Sigmoid colon (tissue), 7 donors: ENCODE measurements around the gene SEC61B. TPM values are rescaled to one million over a fixed set of nuclear protein-coding genes. Genes with fewer than 3 reads are reported as not detected.

Source experiments
- DNase-seq: peaks from one replicate; pipeline ENCODE4 v3.0.0-alpha.2; 2019
- H3K27ac ChIP-seq, 4 donors: fragments of 200-600 bp; sonication (generic); one replicate each; pipeline ENCODE4 v1.5.1; 2016 to 2019; ENCODE audit warnings: mild to moderate bottlenecking in 1 of 4
- H3K27me3 ChIP-seq, 3 donors: fragments of 200-600 bp; sonication (generic); one replicate each; pipeline ENCODE4 v1.5.1; 2019; ENCODE audit warnings: mild to moderate bottlenecking in 1 of 3
- H3K36me3 ChIP-seq, 4 donors: fragments of 200-600 bp; sonication (generic); one replicate each; pipeline ENCODE4 v1.5.1; 2016 to 2019
- H3K4me1 ChIP-seq, 4 donors: fragments of 200-600 bp; sonication (generic); one replicate each; pipeline ENCODE4 v1.5.1; 2017 to 2019
- H3K4me3 ChIP-seq, 4 donors: fragments of 200-600 bp; sonication (generic); one replicate each; pipeline ENCODE4 v1.5.1; 2017 to 2019; ENCODE audit warnings: mild to moderate bottlenecking in 2 of 4, moderate library complexity in 1 of 4
- H3K9me3 ChIP-seq, 4 donors: fragments of 200-600 bp in 3 of 4; sonication (generic) in 3 of 4; one replicate each; pipeline versions ENCODE4 v1.5.1 to v1.6.1; 2013 to 2019
- CTCF ChIP-seq, 4 experiments: fragments of 450-650 bp in 3 of 4; fragments of 200-600 bp in 1 of 4; IDR thresholded peaks; one replicate each; pipeline ENCODE4 v1.5.1; 2016 to 2019; ENCODE audit warnings: antibody characterized with exemption in 4 of 4, mild to moderate bottlenecking in 3 of 4, moderate library complexity in 2 of 4
- EP300 ChIP-seq, 4 donors: sonication (generic); formaldehyde crosslinking; IDR thresholded peaks; one replicate each; pipeline ENCODE4 v1.6.1; 2017; ENCODE audit warnings: antibody characterized with exemption in 4 of 4
- POLR2A ChIP-seq, 2 donors: fragments of 450-650 bp; IDR thresholded peaks; one replicate each; pipeline ENCODE4 v1.6.1; 2016; ENCODE audit warnings: antibody characterized with exemption in 2 of 2, mild to moderate bottlenecking in 2 of 2, moderate library complexity in 2 of 2
- POLR2AphosphoS5 ChIP-seq, 4 donors: sonication (generic); formaldehyde crosslinking; IDR thresholded peaks; one replicate each; pipeline ENCODE4 v1.6.1; 2017; ENCODE audit warnings: antibody characterized with exemption in 4 of 4
- WGBS, 2 donors: extraction: QIAGEN DNeasy Blood & Tissue Kit; methylation state at CpG; one replicate each; pipeline ENCODE4 v1.1.7; 2013; 5-methylcytosine and 5-hydroxymethylcytosine counted together
- intact Hi-C: fragments of 100-400 bp; cut with DNase I; formaldehyde crosslinking; loops from one replicate; pipeline ENCODE4 v1.15.1; 2023
- polyA plus RNA-seq, 3 donors: library from polyadenylated mRNA; stranded (reverse); fragments of 200-250 nt; gene quantifications; one replicate each; pipeline ENCODE4 v1.2.3, GENCODE V29; 2013
- total RNA-seq, 4 donors: library from RNA; depleted of rRNA; stranded (reverse); fragments of >200 nt; gene quantifications; one replicate each; pipeline ENCODE4 v1.1.0, GENCODE V29; 2016
- donor health status: healthy with polysubstance abuse.
- donor health status: Bipolar disorder and iron deficiency.
- donor health status: healthy.

SEC61B gene
- total and polyA plus RNA-seq, 7 donors: 37.1 to 343 (median 70.3) TPM

DNA sequence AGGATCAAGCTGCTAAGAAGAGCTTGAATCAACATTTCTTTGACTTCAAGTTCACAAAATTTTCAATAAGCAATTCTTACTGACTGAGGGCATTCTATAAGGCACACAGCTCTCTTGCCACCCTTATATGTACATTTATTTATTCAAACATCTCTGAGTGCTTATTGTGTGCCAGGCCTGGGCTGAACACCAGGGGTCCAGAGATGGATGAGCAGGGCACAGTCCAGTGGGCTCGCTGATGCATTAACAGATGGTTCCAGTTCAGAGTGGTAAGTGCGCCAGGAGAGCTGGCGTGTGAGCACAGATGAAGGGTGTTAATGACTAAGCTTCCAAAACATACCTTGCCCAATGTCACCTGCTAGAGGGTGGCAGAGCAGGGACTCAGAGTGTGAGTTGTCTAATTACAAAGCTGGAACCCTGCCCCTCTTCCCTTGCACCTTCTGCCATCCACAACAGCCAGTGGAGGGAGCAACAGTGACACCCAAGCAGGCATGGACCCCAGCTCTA, 24.9 kb upstream of the SEC61B start:
- H3K9me3 ChIP-seq: no peaks in the 10 kb centered on the region
- no peak for TF ChIP-seq POLR2A (IDR thresholded peaks at IDR 0.05)
- no peak for TF ChIP-seq EP300 (IDR thresholded peaks at IDR 0.05)
- TF ChIP-seq POLR2AphosphoS5 (IDR thresholded peaks at IDR 0.05): no peak
- no peak for TF ChIP-seq CTCF (IDR thresholded peaks at IDR 0.05)
- no peak for DNase-seq
- intact Hi-C loops: no loop called here
- H3K4me1 ChIP-seq: no peaks in the 10 kb centered on the region
- H3K36me3 ChIP-seq: no peaks in the 10 kb centered on the region
- no peaks in the 10 kb centered on the region for H3K27me3 ChIP-seq
- no peak overlapping the region for H3K4me3 ChIP-seq
- H3K27ac ChIP-seq: no peak overlapping the region
- WGBS, 2 donors: 96% methylated on average over 3 of the region's 3 CpGs

- TF ChIP-seq CTCF (IDR thresholded peaks at IDR 0.05) (no peak), POLR2AphosphoS5 (IDR thresholded peaks at IDR 0.05) (no peak), EP300 (IDR thresholded peaks at IDR 0.05) (no peak), POLR2A (IDR thresholded peaks at IDR 0.05) (no peak)
- Histone ChIP-seq H3K4me1 (no peaks in the 10 kb centered on the region), H3K9me3 (no peaks in the 10 kb centered on the region), H3K27ac (no peak overlapping the region), H3K4me3 (no peak overlapping the region), H3K36me3 (no peaks in the 10 kb centered on the region), H3K27me3 (no peaks in the 10 kb centered on the region)
- intact Hi-C loops: no loop called here
- 82 to 88% methylated on average over 9 of the region's 9 CpGs for WGBS, 2 donors
- no peak for DNase-seq
Measured at GRCh38 chr9:99197987-99198386, 24.1 kb upstream of the SEC61B start.

DNA sequence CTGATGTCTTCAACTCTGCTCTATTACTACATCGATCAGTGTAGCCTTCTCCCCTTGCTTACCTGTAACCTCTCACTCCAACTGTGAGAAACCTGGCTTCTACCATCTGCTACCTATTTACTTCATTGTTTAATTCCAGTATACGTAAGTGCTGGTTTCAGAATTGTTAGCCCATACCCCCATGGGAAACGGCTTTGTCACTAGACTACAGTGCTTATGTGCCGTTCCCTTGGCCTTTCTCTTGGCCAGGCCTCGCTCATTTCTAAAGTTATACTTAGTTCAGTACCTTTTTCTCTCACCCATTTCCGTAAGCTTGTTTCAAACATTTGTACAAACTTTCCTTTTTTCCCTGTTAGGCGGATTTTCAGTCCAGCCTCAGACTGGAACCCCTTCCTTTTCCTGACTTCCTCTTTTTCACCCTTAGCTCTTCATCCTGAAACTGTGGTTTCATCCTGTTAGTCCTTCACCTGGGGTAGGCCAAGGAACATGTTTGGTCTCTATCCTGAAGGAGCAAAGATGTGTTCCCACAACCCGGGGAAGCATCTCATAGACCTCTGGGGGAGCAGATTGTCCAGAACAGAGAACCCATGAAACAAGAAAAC, 22.0 kb upstream of the SEC61B start:
- Histone ChIP-seq H3K4me1 (no peaks in the 10 kb centered on the region), H3K36me3 (no peaks in the 10 kb centered on the region), H3K27ac (no peak overlapping the region), H3K27me3 (no peaks in the 10 kb centered on the region), H3K4me3 (no peak overlapping the region), H3K9me3 (no peaks in the 10 kb centered on the region)
- 89 to 92% methylated on average over 8 of the region's 8 CpGs for WGBS, 2 donors
- no peak for DNase-seq
- no peak for TF ChIP-seq EP300 (IDR thresholded peaks at IDR 0.05)
- no peak for TF ChIP-seq POLR2AphosphoS5 (IDR thresholded peaks at IDR 0.05)
- TF ChIP-seq POLR2A (IDR thresholded peaks at IDR 0.05): no peak
- TF ChIP-seq CTCF (IDR thresholded peaks at IDR 0.05): no peak
- intact Hi-C loops: no loop called here

DNA sequence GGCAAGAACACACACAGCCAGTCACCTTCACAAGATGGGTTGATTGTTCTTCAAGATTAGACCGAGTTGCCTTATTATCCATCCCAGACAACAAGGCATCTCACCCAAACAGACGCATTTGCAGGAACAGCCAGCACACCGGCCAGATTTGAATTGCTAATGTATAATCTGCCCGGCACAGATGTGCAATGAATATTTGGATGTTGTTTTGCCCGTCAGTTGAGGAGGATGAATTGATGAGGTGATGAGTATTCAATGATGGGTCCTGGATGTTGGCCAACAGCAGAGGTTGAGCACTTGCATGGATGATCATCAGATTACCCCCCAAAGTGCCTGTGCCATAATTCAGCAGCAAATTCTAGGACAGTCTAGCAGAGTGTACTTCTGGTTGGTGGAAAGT, 20.5 kb upstream of the SEC61B start:
- DNase-seq: no peak
- H3K27me3 ChIP-seq: no peaks in the 10 kb centered on the region
- 87 to 90% methylated on average over 5 of the region's 5 CpGs for WGBS, 2 donors
- H3K4me3 ChIP-seq: no peak overlapping the region
- no peaks in the 10 kb centered on the region for H3K36me3 ChIP-seq
- intact Hi-C loops: no loop called here
- TF ChIP-seq POLR2AphosphoS5 (IDR thresholded peaks at IDR 0.05): no peak
- TF ChIP-seq POLR2A (IDR thresholded peaks at IDR 0.05): no peak
- TF ChIP-seq CTCF (IDR thresholded peaks at IDR 0.05): no peak
- no peak for TF ChIP-seq EP300 (IDR thresholded peaks at IDR 0.05)
- no peak overlapping the region for H3K27ac ChIP-seq
- H3K4me1 ChIP-seq: no peaks in the 10 kb centered on the region
- H3K9me3 ChIP-seq: no peaks in the 10 kb centered on the region

DNA sequence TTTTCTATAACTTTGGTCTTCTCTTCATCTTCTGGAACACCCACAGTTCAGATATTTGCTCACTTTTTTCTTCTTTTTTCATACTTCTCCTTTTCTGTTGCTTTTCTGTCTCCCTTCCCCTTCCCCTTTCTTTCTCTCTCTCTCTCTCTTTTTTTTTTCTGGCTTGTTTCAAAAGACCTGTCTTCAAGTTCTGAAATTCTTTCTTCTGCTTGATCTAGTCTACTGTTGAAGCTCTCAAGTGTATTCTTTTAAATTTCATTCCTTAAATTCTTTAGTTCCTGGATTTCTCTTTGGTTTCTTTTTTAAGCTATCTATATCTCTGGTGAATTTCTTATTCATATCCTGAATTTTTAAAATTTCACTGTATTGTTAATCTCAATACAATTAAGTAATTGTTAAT, 11.5 kb upstream of the SEC61B start:
- TF ChIP-seq POLR2AphosphoS5 (IDR thresholded peaks at IDR 0.05) (no peak), POLR2A (IDR thresholded peaks at IDR 0.05) (no peak), CTCF (IDR thresholded peaks at IDR 0.05) (no peak), EP300 (IDR thresholded peaks at IDR 0.05) (no peak)
- intact Hi-C loops: no loop called here
- H3K4me3 ChIP-seq: no peak overlapping the region
- no peaks in the 10 kb centered on the region for H3K4me1 ChIP-seq
- no peak overlapping the region for H3K27ac ChIP-seq
- peaks cover 0 to 8% (median 0%) of the 10 kb centered on the region in 4 donors for H3K36me3 ChIP-seq
- H3K9me3 ChIP-seq: no peaks in the 10 kb centered on the region
- DNase-seq: no peak
- no peaks in the 10 kb centered on the region for H3K27me3 ChIP-seq
